Testis (tissue), 2 donors: Measurements from ENCODE around the gene EXOC3.

Experiments
- POLR2A ChIP-seq: fragments of 450-650 bp; IDR thresholded peaks from one replicate; pipeline ENCODE4 v1.6.1; 2017; ENCODE audit warnings: antibody characterized with exemption, mild to moderate bottlenecking, moderate library complexity
- TF ChIP-seq, protein P1 (sequence below), 3 experiments: fragments of 450-650 bp in 2 of 3; fragments of 200-600 bp in 1 of 3; sonication (generic) in 1 of 3; IDR thresholded peaks; one replicate each; pipeline ENCODE4 v1.5.1; 2016 to 2019; ENCODE audit warnings: antibody characterized with exemption in 3 of 3, mild to moderate bottlenecking in 2 of 3, moderate library complexity in 1 of 3

DNA sequence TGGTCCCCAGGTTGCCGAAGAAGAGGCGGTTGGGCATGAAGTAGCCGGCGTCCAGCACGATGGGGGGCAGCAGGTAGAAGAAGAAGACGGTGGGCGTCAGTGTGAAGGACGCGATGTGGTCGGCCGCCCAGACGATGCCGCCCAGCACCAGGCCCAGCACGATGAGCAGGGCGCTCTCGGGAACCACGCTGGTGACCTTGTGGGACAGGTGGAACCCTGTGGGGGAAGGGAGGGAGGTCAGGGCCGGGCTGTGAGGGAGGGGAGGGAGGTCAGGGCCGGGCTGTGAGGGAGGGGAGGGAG is 48.8 kb downstream of the EXOC3 start:
- TF ChIP-seq, protein P1, sequence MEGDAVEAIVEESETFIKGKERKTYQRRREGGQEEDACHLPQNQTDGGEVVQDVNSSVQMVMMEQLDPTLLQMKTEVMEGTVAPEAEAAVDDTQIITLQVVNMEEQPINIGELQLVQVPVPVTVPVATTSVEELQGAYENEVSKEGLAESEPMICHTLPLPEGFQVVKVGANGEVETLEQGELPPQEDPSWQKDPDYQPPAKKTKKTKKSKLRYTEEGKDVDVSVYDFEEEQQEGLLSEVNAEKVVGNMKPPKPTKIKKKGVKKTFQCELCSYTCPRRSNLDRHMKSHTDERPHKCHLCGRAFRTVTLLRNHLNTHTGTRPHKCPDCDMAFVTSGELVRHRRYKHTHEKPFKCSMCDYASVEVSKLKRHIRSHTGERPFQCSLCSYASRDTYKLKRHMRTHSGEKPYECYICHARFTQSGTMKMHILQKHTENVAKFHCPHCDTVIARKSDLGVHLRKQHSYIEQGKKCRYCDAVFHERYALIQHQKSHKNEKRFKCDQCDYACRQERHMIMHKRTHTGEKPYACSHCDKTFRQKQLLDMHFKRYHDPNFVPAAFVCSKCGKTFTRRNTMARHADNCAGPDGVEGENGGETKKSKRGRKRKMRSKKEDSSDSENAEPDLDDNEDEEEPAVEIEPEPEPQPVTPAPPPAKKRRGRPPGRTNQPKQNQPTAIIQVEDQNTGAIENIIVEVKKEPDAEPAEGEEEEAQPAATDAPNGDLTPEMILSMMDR (IDR thresholded peaks at IDR 0.05) = no peak
- TF ChIP-seq POLR2A = no peak
